Islet of Langerhans (tissue), 1 donor: Measurements from ENCODE around the gene CCL8.

Experiments
- FAIRE-seq: peaks from one replicate; lab custom pipeline; 2011; peaks lifted over from hg19 to GRCh38; lab: Jason Lieb, UNC

The CCL8 gene

GRCh38 chr17:34367486-34368195 is 48.4 kb downstream of the CCL8 start:
- FAIRE-seq = no peak

DNA sequence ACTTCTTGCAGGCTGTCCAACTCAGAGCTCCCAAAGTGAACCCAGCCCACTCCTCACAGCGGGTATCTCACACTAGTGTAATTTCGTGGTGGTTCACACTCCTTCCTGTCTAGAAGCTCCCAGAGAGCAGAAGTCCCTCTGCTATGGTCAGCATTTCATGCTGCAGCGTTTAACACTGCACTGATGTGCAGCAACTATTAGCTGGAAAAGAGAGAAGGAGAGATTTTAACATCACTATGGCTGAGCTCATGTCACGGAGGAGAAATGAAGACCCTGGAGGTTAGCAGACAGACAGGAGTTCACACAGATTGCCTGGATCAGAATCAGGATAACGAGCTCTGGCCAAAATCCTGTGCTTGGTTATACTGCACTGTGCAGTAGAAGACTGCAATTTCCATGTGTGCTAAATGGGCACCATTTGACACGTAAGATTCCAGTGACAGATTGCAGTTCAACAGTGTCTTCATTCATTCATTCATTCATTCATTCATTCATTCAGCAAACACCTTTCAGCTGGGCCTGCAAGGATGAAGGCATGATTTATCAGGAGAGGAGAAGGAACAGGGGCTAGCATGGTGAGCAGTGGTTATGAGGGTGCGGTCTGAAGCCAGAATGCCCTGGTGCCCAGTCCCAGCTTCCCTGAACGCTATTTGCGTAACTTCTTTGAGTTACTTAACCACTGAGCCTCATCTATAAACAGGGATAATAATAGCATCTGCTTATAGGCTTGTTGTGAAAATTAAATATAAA is 49.1 kb downstream of the CCL8 start:
- FAIRE-seq = no peak

DNA sequence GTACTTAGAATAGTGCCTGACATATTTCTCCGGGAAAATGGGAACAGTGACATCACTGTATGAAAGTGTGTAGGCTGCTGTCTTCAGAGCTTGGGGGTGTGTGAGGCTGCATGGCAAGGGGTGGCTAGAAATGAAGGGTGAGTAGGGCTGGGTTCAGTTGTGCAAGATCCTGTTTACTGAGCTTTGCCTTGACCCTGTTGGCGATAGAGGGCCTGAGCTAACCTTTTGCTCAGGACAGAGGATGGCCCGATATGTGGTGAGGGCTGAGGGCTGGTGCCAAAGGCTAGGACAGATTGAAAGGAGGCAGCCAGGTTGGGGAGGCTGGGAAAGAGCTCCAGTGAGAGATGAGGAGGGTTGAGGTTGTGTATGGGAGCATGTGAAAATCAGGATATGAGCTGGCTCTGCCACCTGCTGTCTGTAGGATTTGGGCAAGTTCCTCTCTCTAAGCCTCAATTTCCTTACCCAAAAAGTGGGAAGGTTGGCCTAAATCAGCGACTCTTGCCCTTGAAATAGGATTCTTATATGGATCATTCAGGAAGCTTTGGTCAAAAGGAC is 49.8 kb downstream of the CCL8 start:
- FAIRE-seq = no peak

GRCh38 chr17:34369571-34369970 is 50.3 kb downstream of the CCL8 start:
- FAIRE-seq = no peak

- FAIRE-seq = no peak
These were observed 51.3 kb downstream of the CCL8 start for GRCh38 chr17:34370376-34370996.

DNA sequence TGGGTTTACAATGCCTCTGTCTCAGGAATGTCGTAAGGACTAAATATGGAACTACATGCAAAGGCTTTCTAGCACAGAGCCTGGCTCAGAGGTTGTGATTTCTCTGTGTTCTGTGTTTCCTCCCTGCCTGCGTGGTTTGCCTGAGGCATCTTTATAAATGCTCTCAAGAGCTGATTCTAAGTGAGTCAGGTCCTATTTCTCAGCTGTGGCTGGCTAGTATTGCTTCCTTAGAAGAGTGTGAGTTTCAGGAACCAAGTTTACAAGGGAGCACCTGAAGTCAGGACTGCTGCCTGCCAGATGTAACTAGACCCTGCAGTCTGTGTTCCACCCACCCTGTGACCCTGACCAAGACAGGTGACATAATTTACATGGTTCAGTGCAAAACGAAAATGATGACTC is 51.8 kb downstream of the CCL8 start:
- no peak for FAIRE-seq
